Fibroblast of the conjunctiva (primary cell): ENCODE results near the gene ABHD1.
"Not testable (repeated sequence)": the region's sequence is repeated elsewhere in the genome, so short reads cannot be mapped to it uniquely, and the experiment has no call there.

ENCODE experiments used
- DNase-seq: peaks from one replicate; pipeline ENCODE4 v3.0.0-alpha.2; 2010; ENCODE audit warnings: low read depth

ABHD1 gene

GRCh38 chr2:27170581-27171337, 47.1 kb downstream of the ABHD1 start:
- no peak for DNase-seq

- no peak for DNase-seq
Measured at GRCh38 chr2:27171351-27171848, 47.8 kb downstream of the ABHD1 start.

DNA sequence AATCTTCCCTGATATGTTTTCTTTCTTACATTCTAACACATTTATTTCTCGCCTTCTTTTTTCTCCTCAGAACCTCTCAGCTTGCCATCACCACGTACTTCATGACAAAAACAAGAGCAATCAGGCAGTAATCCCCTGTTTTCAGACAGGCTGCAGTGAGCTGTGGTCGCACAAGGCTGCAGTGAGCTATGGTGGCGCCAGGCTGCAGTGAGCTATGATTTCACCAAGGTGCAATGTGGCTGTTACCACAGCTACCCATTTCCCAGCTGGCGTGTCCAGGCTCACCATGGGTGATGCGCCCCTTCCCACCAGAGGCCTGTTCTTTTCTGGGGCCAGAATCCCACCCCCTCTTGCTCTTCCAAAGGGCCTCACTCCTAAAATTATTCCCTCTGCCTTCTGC, 51.0 kb downstream of the ABHD1 start:
- no peak for DNase-seq

DNA sequence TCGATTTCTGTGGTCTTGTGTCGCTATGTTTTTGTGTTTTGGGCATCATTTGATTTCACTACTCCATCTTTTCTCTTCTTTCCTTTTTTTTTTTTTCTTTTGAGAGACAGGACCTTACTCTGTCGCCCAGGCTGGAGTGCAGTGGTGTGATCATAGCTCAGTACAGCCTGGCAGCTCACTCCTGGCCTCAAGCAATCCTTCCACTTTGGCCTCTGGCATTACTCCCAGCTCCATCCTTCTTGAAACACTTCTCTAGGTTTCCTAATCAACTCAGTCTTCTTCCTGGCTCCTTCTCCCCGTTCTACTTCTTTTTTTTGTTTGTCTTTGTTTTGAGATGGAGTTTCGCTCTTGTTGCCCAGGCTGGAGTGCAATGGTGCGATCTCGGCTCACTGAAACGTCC, 51.7 kb downstream of the ABHD1 start:
- DNase-seq = no peak

DNA sequence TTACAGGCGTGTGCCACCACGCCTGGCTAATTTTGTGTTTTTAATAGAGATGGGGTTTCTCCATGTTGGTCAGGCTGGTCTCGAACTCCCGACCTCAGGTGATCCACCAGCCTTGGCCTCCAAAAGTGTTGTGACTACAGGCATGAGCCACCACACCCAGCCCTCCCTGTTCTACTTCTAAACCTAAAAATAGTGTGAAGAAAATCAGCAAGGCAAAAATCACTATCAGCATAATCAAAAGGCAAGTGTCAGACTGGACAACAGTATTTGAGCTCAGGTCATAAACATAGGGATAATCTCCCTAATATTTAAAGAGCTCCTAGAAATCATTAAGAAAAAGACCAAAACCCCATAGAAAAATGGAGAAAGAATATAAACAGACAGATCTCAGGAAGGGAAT, 52.2 kb downstream of the ABHD1 start:
- not testable (repeated sequence) for DNase-seq

- DNase-seq = no peak
Measured at GRCh38 chr2:27177441-27178351, 54.1 kb downstream of the ABHD1 start.

- DNase-seq = no peak
Measured at GRCh38 chr2:27178469-27178868, 54.9 kb downstream of the ABHD1 start.

GRCh38 chr2:27179344-27180000, 55.9 kb downstream of the ABHD1 start:
- no peak for DNase-seq
